H9 (cell line): Measurements from ENCODE around the gene LMOD3. TPM values are rescaled to one million over a fixed set of nuclear protein-coding genes. Genes with fewer than 3 reads are reported as not detected.

Source experiments
- DNase-seq: peaks from one replicate; pipeline ENCODE4 v3.0.0-alpha.2; 2017
- H2AFZ ChIP-seq: one replicate; pipeline ENCODE4 v1.6.1; 2013; ENCODE audit warnings: mild to moderate bottlenecking, low read length, control low read depth, moderate library complexity
- H2AK5ac ChIP-seq: 2 replicates; pipeline ENCODE4 v1.6.1; 2013; ENCODE audit warnings: low read length, control low read depth, mixed read lengths; ENCODE audit not compliant: insufficient read length
- H2BK120ac ChIP-seq: one replicate; pipeline ENCODE4 v1.6.1; 2013; ENCODE audit warnings: low read depth, mild to moderate bottlenecking, low read length, control low read depth, inconsistent platforms; ENCODE audit not compliant: poor library complexity, severe bottlenecking
- H2BK12ac ChIP-seq: 2 replicates; pipeline ENCODE4 v1.6.1; 2013; ENCODE audit warnings: low read length, control low read depth, mixed read lengths, low read depth; ENCODE audit not compliant: insufficient read length
- H2BK15ac ChIP-seq: 2 replicates; pipeline ENCODE4 v1.6.1; 2013; ENCODE audit warnings: low read depth, low read length, control low read depth
- H2BK20ac ChIP-seq: one replicate; pipeline ENCODE4 v1.6.1; 2013; ENCODE audit warnings: low read depth, mild to moderate bottlenecking, low read length, control low read depth, inconsistent platforms; ENCODE audit not compliant: poor library complexity, severe bottlenecking
- H2BK5ac ChIP-seq: 2 replicates; pipeline ENCODE4 v1.6.1; 2013; ENCODE audit warnings: low read length, control low read depth, mixed read lengths; ENCODE audit not compliant: insufficient read length
- H3K14ac ChIP-seq: 2 replicates; pipeline ENCODE4 v1.6.1; 2013; ENCODE audit warnings: low read length, control low read depth; ENCODE audit not compliant: insufficient read depth
- H3K18ac ChIP-seq: 2 replicates; pipeline ENCODE4 v1.6.1; 2013; ENCODE audit warnings: low read depth, mild to moderate bottlenecking, mixed read lengths, low read length, control low read depth; ENCODE audit not compliant: insufficient read length
- H3K23ac ChIP-seq: 2 replicates; pipeline ENCODE4 v1.6.1; 2013; ENCODE audit warnings: low read length, control low read depth, mixed read lengths, low read depth; ENCODE audit not compliant: insufficient read length
- H3K23me2 ChIP-seq: 2 replicates; pipeline ENCODE4 v1.6.1; 2013; ENCODE audit warnings: low read depth, mild to moderate bottlenecking, mixed read lengths, low read length, control low read depth; ENCODE audit not compliant: insufficient read length, poor library complexity, severe bottlenecking
- H3K27ac ChIP-seq: 2 replicates; pipeline ENCODE4 v1.5.1; 2013; ENCODE audit warnings: low read length, control low read depth, mixed read lengths, low read depth; ENCODE audit not compliant: insufficient read length
- H3K27me3 ChIP-seq: 2 replicates; pipeline ENCODE4 v1.6.1; 2013; ENCODE audit warnings: low read length, control low read depth, inconsistent platforms; ENCODE audit not compliant: insufficient read depth
- H3K4ac ChIP-seq: 2 replicates; pipeline ENCODE4 v1.6.1; 2013; ENCODE audit warnings: low read depth, mild to moderate bottlenecking, control low read depth, inconsistent platforms, low read length, moderate library complexity
- H3K4me1 ChIP-seq: 2 replicates; pipeline ENCODE4 v1.6.1; 2013; ENCODE audit warnings: low read length, control low read depth, inconsistent platforms; ENCODE audit not compliant: insufficient read depth
- H3K4me2 ChIP-seq: 2 replicates; pipeline ENCODE4 v1.6.1; 2013; ENCODE audit warnings: low read length, control low read depth, mixed read lengths; ENCODE audit not compliant: insufficient read length, insufficient read depth
- H3K56ac ChIP-seq: 2 replicates; pipeline ENCODE4 v1.6.1; 2013; ENCODE audit warnings: low read depth, mild to moderate bottlenecking, mixed read lengths, low read length, control low read depth; ENCODE audit not compliant: insufficient read length
- H3K79me1 ChIP-seq: 2 replicates; pipeline ENCODE4 v1.6.1; 2013; ENCODE audit warnings: low read depth, mild to moderate bottlenecking, moderate library complexity, low read length, control low read depth, inconsistent platforms; ENCODE audit not compliant: insufficient read depth, poor library complexity, severe bottlenecking
- H3K79me2 ChIP-seq: 2 replicates; pipeline ENCODE4 v1.6.1; 2013; ENCODE audit warnings: low read length, control low read depth, inconsistent platforms; ENCODE audit not compliant: insufficient read depth
- H3K9ac ChIP-seq: 2 replicates; pipeline ENCODE4 v1.6.1; 2013; ENCODE audit warnings: low read length, control low read depth, mixed read lengths; ENCODE audit not compliant: insufficient read length; ENCODE audit errors: extremely low read depth
- H3K9me3 ChIP-seq: one replicate; pipeline ENCODE4 v1.6.1; 2013; ENCODE audit warnings: low read depth, low read length, inconsistent platforms; ENCODE audit not compliant: control insufficient read depth
- H3T11ph ChIP-seq: one replicate; pipeline ENCODE4 v1.6.1; 2013; ENCODE audit warnings: mild to moderate bottlenecking, low read length, control low read depth, inconsistent platforms
- H4K20me1 ChIP-seq: one replicate; pipeline ENCODE4 v1.6.1; 2013; ENCODE audit not compliant: control insufficient read depth, insufficient read length, insufficient read depth
- H4K5ac ChIP-seq: 2 replicates; pipeline ENCODE4 v1.6.1; 2013; ENCODE audit warnings: low read depth, mild to moderate bottlenecking, mixed read lengths, low read length, control low read depth; ENCODE audit not compliant: insufficient read length
- H4K8ac ChIP-seq: replicated peaks from 2 replicates; pipeline ENCODE4 v1.6.1; 2013; ENCODE audit warnings: low read length, control low read depth, mixed read lengths, low read depth; ENCODE audit not compliant: insufficient read length
- H4K91ac ChIP-seq: 2 replicates; pipeline ENCODE4 v1.6.1; 2013; ENCODE audit warnings: low read depth, mild to moderate bottlenecking, moderate library complexity, mixed read lengths, low read length, control low read depth; ENCODE audit not compliant: insufficient read length
- H3K27ac Mint-ChIP-seq, 3 experiments: 2 replicates in 2 of 3; 3 replicates in 1 of 3; pipeline ENCODE4 v1.8.0; 2020 to 2021; ENCODE audit warnings: mixed read lengths in 3 of 3, mild to moderate bottlenecking in 1 of 3, moderate library complexity in 1 of 3
- H3K27me3 Mint-ChIP-seq: 2 replicates; pipeline ENCODE4 v1.8.0; 2021; ENCODE audit warnings: low read depth, mild to moderate bottlenecking, moderate library complexity, mixed read lengths
- H3K36me3 Mint-ChIP-seq, 3 experiments: 2 replicates in 2 of 3; 3 replicates in 1 of 3; pipeline ENCODE4 v1.8.0; 2020 to 2021; ENCODE audit warnings: low read depth in 3 of 3, mixed read lengths in 3 of 3; ENCODE audit not compliant: insufficient read depth in 1 of 3
- H3K4me1 Mint-ChIP-seq, 2 experiments: 2 replicates each; pipeline ENCODE4 v1.8.0; 2020; ENCODE audit warnings: mixed read lengths in 2 of 2
- H3K4me3 Mint-ChIP-seq, 2 experiments: 2 replicates in 1 of 2; 3 replicates in 1 of 2; pipeline ENCODE4 v1.8.0; 2020 to 2021; ENCODE audit warnings: mild to moderate bottlenecking in 2 of 2, mixed read lengths in 2 of 2, moderate library complexity in 1 of 2
- H3K9me3 Mint-ChIP-seq, 2 experiments: 2 replicates in 1 of 2; 3 replicates in 1 of 2; pipeline ENCODE4 v1.8.0; 2020; ENCODE audit warnings: mild to moderate bottlenecking in 2 of 2, mixed read lengths in 2 of 2, moderate library complexity in 1 of 2
- CTCF ChIP-seq: fragments of 200-600 bp; sonication (generic); conservative IDR thresholded peaks from 3 replicates; pipeline ENCODE4 v1.8.0; 2021; ENCODE audit warnings: antibody characterized with exemption, mild to moderate bottlenecking
- WGBS: extraction: QIAGEN DNeasy Blood & Tissue Kit; methylation state at CpG from one replicate; pipeline ENCODE4 v1.1.7; 2013; ENCODE audit warnings: missing lambda C conversion rate, low lambda C conversion rate, mixed read lengths; ENCODE audit not compliant: insufficient read length; ENCODE audit errors: extremely low coverage; 5-methylcytosine and 5-hydroxymethylcytosine counted together
- total RNA-seq: library from RNA; stranded (reverse); gene quantifications from 2 replicates; pipeline ENCODE4 v1.2.1, GENCODE V29; 2021

LMOD3 gene
- total RNA-seq, 1 experiment from 2014 or later, result not detected

GRCh38 chr3:69102384-69102783 lies 20.0 kb downstream of the LMOD3 start:
- Mint-ChIP-seq H3K4me3 (no peak overlapping the region), H3K27me3 (no peaks in the 10 kb centered on the region), H3K9me3 (no peaks in the 10 kb centered on the region), H3K36me3 (peaks cover 0 to 13% (median 0%) of the 10 kb centered on the region in 3 experiments; a peak in 1 of 7 replicates), H3K4me1 (no peaks in the 10 kb centered on the region), H3K27ac (no peak overlapping the region)
- no peak overlapping the region for H3K14ac ChIP-seq
- H3K4me1 ChIP-seq, result no peaks in the 10 kb centered on the region
- WGBS, result no CpG with 5 or more reads among the region's 4 CpGs
- no peak overlapping the region for H2AK5ac ChIP-seq
- no peak overlapping the region for H3K18ac ChIP-seq
- no peak overlapping the region for H2AFZ ChIP-seq
- no peak overlapping the region for H3K4ac ChIP-seq
- H3K23ac ChIP-seq, result no peak overlapping the region
- no peak overlapping the region for H3K27ac ChIP-seq
- H4K5ac ChIP-seq, result no peak overlapping the region
- no peak overlapping the region for H2BK12ac ChIP-seq
- no peak overlapping the region for H2BK20ac ChIP-seq
- H3K79me1 ChIP-seq, result no peaks in the 10 kb centered on the region
- no peak for DNase-seq
- H3K79me2 ChIP-seq, result no peaks in the 10 kb centered on the region
- H3K27me3 ChIP-seq, result no peaks in the 10 kb centered on the region
- H3K4me2 ChIP-seq, result no peak overlapping the region
- H4K91ac ChIP-seq, result no peak overlapping the region
- no peaks in the 10 kb centered on the region for H3K9me3 ChIP-seq
- H4K20me1 ChIP-seq, result no peaks in the 10 kb centered on the region
- no peak overlapping the region for H3K56ac ChIP-seq
- no peak overlapping the region for H4K8ac ChIP-seq
- no peaks in the 10 kb centered on the region for H3K23me2 ChIP-seq
- no peak overlapping the region for H2BK15ac ChIP-seq
- H3T11ph ChIP-seq, result no peak overlapping the region
- no peak overlapping the region for H2BK5ac ChIP-seq
- no peak overlapping the region for H3K9ac ChIP-seq
- TF ChIP-seq CTCF, result no peak
- no peak overlapping the region for H2BK120ac ChIP-seq
